D721Med (cell line): ENCODE results near the gene SMAD2.
"Not testable (repeated sequence)": the region's sequence is repeated elsewhere in the genome, so short reads cannot be mapped to it uniquely, and the experiment has no call there.

Source experiments
- DNase-seq: peaks from one replicate; pipeline ENCODE4 v3.0.0; 2011; ENCODE audit warnings: low spot score; ENCODE audit not compliant: insufficient read length
- FAIRE-seq: peaks from 2 replicates; lab custom pipeline; 2011; peaks lifted over from hg19 to GRCh38; lab: Jason Lieb, UNC
- TF ChIP-seq, protein P1 (sequence below): IDR thresholded peaks from 2 replicates; pipeline ENCODE4 v1.5.1; 2012; ENCODE audit warnings: mild to moderate bottlenecking, control low read depth; ENCODE audit not compliant: insufficient read depth; ENCODE audit errors: missing control alignments

SMAD2 gene

DNA sequence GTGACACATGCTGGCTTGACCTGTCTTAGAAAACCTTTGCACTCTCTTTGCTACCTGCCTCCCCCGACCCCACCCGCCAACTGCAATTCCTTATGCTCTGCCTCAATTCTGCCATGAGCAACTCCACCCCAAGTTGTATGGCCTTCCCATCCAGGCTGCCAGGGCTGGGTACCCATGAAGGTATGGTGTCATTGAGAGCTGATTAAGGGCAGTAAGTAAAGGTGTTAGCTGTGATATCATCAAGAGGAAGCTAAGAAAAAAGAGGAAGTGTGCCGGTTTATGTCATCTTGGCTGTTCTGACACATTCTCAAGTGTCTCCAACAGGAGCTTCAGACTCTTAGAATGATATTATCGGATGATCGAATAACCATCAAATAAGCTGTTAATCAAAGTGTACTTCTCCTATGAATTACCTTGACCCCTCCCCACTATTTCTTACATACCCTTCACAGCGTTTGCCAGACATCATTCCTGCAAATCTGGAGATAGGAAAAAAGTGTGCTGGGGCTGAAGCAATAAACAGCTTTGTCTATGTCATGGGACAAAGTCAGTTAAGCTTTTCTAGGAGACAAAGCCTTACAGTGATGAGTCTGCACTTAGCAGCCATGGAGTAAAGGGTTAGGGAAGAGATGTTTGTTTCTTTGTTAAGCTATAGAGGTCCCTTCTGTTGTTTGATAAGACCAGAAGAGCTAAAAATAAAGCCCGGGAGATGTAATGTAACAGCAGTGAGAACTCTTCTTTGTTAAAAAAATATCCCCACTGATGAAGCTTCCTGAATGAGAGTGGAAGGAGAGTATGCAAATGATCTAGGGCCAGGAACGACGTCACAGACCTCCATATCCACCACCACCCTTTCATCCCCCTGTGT is 40.4 kb upstream of the SMAD2 start:
- FAIRE-seq (peak; percentile 77), DNase-seq (no peak)
- TF ChIP-seq, protein P1, sequence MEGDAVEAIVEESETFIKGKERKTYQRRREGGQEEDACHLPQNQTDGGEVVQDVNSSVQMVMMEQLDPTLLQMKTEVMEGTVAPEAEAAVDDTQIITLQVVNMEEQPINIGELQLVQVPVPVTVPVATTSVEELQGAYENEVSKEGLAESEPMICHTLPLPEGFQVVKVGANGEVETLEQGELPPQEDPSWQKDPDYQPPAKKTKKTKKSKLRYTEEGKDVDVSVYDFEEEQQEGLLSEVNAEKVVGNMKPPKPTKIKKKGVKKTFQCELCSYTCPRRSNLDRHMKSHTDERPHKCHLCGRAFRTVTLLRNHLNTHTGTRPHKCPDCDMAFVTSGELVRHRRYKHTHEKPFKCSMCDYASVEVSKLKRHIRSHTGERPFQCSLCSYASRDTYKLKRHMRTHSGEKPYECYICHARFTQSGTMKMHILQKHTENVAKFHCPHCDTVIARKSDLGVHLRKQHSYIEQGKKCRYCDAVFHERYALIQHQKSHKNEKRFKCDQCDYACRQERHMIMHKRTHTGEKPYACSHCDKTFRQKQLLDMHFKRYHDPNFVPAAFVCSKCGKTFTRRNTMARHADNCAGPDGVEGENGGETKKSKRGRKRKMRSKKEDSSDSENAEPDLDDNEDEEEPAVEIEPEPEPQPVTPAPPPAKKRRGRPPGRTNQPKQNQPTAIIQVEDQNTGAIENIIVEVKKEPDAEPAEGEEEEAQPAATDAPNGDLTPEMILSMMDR: no peak

DNA sequence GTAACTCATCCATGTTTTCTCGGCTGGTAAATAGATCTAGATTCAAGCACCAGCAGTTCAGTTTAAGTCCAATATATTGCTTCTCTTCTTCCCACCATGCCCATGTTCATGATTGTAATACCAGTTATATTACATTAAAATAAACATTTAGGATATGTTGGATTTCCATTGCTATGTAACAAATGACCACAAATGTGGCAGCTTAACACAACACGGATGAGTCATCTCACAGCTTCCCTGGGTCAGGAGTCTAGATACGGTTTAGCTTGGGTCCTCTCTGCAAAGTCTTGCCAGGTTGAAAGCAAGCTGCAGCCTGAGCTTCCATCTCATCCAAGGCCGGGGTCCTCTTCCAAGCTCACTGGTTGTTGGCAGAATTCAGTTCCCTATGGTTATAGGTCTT is 39.4 kb upstream of the SMAD2 start:
- no peak for DNase-seq
- FAIRE-seq: no peak
- TF ChIP-seq, protein P1: no peak

DNA sequence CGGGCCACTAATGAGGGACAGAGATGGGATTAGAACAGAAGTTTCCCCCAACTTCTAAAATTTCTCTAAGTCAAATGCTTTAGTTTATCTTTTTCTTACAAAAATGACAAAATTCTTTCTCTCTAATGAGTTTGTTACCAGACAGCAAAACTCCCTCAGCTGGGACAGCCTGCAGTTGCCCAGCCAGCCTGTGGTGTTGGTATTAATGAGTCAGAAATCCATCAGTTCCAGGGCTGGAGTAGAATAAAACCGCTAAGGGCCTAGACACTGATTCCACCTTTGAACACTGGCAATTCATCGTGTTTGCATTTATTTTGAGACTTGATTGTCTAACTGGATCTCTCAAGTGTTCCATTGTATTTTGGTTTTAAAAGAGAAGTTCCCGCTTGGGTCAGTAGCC is 38.3 kb upstream of the SMAD2 start:
- FAIRE-seq: no peak

DNA sequence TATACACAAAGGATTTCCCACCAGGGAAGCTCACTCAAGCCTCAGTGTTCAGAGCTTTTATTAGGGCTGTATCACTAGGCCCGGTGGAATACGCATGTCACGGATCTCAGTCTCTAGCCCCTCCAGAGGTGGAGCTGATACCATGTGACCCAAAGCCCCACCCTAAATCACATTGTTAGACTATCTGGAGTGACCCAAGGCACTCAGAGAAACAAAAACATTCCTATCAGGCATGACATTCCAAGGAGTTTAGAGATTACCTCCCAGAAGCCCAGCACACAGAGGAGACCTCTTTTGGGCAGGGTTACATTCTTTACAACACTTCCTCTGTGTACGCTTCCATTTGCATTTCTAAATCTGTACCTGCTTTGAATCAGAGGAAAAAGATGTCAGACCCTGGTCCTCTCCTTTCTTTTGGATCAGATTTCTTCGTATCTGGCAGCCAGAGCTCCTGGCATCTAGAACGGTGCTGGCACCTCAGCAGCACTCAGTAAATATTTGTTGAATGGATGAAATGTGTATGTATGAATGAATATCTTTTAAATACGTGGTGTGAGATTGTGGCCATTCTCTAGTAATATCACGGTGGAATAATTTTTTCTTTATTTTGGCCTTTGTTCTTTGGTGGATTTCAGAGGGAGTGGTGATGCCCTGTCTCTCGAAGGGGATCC is 37.7 kb upstream of the SMAD2 start:
- FAIRE-seq: no peak
- DNase-seq: no peak
- TF ChIP-seq, protein P1: no peak

More for the DNA sequence above, 38.3 kb upstream of the SMAD2 start:
- DNase-seq: no peak
- TF ChIP-seq, protein P1: no peak

DNA sequence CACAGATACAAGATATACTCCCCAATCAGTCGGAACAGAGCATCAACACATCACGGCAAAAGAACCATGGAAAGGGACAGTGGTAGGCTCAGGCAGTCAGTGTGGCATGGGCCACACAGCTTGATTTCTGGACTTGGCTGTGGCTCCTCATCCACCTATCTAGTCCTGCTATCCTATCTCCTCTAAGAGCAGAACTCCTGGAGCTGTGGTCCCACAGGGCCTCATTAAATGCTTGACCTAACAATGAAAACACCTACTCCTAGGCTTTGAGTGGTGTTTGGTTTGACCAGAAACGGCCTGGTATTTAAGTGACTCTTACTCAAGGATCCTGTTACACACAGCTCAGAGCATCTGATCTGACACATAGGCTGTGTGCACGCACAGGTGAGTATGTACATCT is 33.6 kb upstream of the SMAD2 start:
- DNase-seq: no peak
- TF ChIP-seq, protein P1: no peak
- peak; percentile 46 for FAIRE-seq

DNA sequence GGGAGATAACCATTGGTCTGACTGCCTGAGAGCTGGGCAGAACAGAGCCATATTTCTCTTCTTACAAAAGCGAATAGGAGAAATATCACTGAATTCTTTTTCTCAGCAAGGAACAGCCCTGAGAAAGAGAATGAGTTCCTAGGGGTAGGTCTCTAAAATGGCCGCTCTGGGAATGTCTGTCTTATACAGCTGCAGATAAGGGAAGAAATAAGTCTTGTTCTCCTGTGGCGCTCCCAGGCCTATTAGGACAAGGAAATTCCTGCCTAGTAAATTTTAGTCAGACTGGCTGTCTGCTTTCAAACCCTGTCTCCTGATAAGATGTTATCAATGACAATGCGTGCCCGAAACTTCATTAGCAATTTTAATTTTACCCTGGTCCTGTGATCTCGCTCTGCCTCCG is 30.5 kb upstream of the SMAD2 start:
- not testable (repeated sequence) for FAIRE-seq, DNase-seq

DNA sequence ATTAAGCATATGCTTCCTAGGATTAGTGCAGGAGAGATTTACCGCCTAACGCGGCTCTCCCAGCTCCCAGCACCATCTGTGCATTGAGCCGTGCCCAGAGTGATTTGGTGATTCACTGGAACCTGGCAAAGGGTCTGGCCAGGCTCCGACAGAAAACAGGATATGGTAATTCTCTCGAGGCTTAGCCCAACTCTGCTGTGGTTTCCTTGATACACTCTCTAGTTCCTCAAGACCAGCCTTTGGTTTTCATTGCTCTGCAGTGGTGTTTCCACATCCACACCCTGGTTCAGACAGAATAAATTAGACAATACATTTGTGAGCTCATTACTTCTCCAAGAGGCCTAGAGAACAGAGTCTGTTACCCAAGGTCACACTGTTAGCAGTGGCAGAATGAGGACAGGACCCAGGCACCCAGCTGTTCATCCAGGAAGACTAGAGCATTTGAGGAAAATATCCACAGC is 23.0 kb upstream of the SMAD2 start:
- FAIRE-seq (peak; percentile 98), DNase-seq (peak; percentile 41)
- TF ChIP-seq, protein P1: no peak
